ENCODE results near the gene OR51L1.

GRCh38 chr11:5021996-5022395 is 27.3 kb downstream of the OR51L1 start:
- TF ChIP-seq CTCF (IDR thresholded peaks at IDR 0.05), result no peak
- no peak for TF ChIP-seq ZFX (IDR thresholded peaks at IDR 0.05; ENCODE audit: borderline replicate concordance)

All from 22Rv1 (cell line).